GM10847 (cell line): ENCODE measurements around the gene PACC1.

Source experiments
- POLR2A ChIP-seq: IDR thresholded peaks from 2 replicates; pipeline ENCODE4 v1.6.1; 2011; ENCODE audit not compliant: insufficient read length; ENCODE audit errors: extremely low read depth

Gene PACC1

GRCh38 chr1:212377644-212378043, 37.0 kb downstream of the PACC1 start:
- TF ChIP-seq POLR2A, result no peak

DNA sequence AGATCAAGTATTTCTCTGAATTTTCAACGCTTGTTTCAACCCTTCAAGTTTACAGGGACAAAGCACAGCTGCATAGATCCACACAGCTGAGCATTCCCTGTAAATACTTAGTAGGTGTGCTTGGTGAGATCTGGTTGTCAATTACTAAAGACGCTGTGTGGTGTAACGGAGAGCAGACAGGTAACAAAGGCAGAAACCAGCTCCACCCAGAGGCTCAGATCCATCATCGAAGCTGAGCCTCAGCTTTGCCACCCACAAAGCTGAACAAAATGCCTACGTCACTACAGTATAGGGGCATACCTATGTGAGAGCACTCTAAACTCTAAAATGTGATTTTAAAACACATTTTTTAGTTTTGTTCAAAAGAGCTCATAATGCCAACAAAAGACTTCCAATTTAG, 38.7 kb downstream of the PACC1 start:
- TF ChIP-seq POLR2A, result no peak

DNA sequence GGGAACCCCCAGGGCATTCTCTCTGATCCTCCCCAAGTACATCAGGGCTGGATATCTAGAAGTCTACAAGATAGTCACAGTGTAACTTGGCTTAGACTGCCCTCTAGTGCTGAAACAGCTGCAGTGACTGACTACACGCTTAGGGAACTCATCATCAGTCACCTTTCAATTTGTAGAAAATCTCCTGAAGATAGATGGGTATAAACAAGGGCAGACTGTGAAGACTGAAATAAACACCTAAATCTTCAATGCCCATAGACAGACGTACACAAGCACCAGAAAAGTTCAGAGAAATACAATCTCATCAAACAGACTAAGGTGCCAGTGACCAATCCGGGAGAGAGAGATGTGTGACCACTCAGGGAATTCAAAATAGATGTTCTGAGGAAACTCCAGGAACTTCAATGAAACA, 46.6 kb downstream of the PACC1 start:
- TF ChIP-seq POLR2A, result no peak

- no peak for TF ChIP-seq POLR2A
Observed at GRCh38 chr1:212367474-212368072, 47.1 kb downstream of the PACC1 start.

DNA sequence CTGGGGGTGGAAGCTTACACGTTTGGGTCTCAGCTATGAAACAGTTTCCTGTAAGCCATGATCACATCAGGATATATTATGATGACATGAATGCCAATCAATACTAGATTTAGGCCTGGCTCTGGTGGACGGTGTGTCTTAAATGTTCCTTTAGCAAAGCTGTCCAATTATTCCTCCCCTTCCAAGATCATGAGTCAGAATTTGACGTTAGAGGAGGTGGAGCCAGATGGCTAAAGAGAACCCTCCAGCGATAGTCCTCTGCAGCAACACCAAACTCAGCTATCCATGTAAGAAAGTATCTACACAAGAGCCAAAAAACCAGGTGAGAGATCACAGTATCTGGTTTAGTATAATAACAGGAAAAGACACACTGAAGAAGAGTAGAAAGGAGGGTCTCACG, 47.8 kb downstream of the PACC1 start:
- no peak for TF ChIP-seq POLR2A

GRCh38 chr1:212364985-212365384, 49.7 kb downstream of the PACC1 start:
- no peak for TF ChIP-seq POLR2A

DNA sequence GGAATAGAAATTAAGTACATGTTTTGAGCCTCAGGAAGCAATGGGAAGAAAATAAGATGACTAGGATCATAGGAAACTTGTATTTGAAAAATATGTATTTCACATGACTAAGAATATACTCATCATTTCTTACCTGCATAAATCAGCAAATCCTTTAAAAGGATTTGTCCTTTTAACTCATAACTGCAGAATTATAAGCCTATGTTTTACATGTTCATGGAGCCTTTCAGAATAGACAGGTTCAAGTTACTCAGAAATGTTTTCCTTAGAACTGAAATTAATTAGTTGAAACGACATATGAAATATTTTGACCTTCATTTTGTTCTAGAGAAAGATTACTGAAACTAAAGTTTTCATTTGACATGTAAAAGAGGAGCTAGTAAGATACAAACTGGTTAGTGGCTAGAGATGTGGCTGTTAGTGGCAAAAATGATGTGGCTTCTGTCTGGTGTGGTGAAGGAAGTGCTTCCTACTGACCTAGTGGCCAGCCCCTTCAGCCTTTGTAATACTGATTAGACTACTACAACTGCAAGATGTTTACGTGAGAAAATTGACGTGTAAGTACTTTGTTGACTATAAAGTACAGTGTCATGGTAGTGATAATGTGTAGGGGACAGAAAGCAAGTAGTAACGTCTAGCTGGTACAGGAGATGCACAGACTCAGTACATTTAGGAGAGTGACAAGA, 54.7 kb downstream of the PACC1 start:
- no peak for TF ChIP-seq POLR2A

- TF ChIP-seq POLR2A, result no peak
Observed at GRCh38 chr1:212355230-212355969, 59.3 kb downstream of the PACC1 start.

DNA sequence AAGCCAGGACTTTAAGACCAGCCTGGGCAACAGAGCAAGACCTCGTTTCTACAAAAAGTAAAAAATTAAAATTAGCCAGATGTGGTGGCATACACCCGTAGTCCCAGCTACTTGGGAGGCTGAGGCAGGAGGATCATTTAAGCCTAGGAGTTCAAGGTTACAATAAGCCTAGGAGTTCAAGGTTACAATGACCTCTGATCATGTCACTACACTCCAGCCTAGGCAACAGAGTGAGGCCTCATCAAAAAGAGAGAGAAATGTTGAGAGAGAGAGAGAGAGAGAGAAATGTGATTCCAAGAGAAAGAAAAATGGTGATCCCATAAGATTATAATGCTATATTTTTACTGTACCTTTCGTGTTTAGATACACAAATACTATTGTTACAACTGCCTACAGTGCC, 60.2 kb downstream of the PACC1 start:
- no peak for TF ChIP-seq POLR2A

- no peak for TF ChIP-seq POLR2A
Observed at GRCh38 chr1:212353181-212353580, 61.5 kb downstream of the PACC1 start.

DNA sequence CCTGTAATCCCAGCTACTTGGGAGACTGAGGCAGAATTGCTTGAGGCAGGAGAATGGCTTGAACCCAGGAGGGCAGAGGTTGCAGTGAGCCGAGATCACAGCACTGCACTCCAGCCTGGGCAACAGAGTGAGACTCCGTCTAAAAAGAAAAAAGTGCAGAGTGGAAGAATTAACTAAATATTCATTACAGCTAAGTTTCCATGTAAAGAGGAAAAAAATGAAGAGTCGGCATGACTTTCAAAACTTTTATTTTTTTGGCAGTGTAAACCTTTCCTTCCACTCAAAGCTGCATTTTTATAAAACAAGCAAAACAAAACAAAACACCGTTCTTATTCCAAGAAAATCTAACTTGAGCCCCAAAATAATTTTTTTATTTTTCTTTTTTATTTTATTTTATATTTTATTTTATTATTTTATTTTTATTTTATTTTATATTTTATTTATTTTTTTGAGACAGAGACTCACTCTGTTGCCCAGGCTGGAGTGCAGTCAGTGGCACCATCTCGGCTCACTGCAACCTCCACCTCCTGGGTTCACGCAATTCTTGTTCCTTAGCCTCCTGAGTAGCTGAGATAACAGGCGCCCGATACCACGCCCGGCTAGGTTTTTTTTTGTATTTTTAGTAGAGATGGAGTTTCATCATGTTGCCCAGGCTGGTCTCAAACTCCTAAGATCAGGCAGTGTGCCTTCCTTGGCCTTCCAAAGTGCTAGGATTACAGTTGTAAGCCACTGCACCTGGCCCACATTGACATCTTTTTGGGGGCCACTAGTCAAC, 62.9 kb downstream of the PACC1 start:
- no peak for TF ChIP-seq POLR2A

- TF ChIP-seq POLR2A, result no peak
Observed at GRCh38 chr1:212346601-212347000, 68.1 kb downstream of the PACC1 start.

- no peak for TF ChIP-seq POLR2A
Observed at GRCh38 chr1:212344905-212345304, 69.8 kb downstream of the PACC1 start.

- no peak for TF ChIP-seq POLR2A
Observed at GRCh38 chr1:212341090-212341489, 73.6 kb downstream of the PACC1 start.

GRCh38 chr1:212329105-212329504, 85.6 kb downstream of the PACC1 start:
- no peak for TF ChIP-seq POLR2A

DNA sequence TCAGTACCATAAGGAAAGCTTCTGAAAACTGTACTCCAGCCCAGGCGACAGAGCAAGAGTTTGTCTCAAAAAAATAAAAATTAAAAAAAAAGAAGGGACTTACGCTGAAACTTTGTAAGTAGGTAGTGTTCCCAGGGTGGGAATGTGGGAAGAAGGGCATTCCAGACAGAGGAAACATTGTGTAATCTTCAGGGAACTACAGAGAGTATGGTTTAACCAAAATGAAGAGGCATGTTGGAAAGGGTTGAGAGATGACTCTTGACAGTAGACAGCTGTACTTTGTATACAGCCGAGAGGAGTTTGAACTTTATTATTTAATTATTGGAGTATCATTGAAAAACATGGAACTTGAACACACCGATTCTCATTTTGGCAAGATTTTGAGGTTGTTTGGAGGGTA, 86.4 kb downstream of the PACC1 start:
- TF ChIP-seq POLR2A, result no peak
